Measurements from ENCODE around the gene KNG1.

DNA sequence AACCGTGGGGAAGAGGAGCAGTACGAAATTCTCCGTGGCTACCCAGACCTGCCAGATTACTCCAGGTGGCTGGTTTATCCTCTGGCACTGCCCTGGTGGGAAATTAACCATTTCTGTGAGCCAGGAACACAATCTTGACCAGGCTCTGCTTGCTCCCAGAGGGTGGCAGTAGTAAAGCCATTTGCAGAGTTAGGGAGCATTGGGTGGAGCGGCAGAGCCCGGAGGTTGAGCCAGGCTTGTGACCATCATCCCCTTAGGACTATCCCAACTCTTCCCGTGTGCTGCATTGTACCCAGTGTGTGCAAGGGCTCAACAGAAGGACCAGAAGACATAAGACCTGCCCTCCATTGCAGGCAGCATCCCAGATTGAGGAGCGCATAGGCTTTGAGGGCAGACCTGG, 5.3 kb downstream of the KNG1 start:
- TF ChIP-seq, protein P1, sequence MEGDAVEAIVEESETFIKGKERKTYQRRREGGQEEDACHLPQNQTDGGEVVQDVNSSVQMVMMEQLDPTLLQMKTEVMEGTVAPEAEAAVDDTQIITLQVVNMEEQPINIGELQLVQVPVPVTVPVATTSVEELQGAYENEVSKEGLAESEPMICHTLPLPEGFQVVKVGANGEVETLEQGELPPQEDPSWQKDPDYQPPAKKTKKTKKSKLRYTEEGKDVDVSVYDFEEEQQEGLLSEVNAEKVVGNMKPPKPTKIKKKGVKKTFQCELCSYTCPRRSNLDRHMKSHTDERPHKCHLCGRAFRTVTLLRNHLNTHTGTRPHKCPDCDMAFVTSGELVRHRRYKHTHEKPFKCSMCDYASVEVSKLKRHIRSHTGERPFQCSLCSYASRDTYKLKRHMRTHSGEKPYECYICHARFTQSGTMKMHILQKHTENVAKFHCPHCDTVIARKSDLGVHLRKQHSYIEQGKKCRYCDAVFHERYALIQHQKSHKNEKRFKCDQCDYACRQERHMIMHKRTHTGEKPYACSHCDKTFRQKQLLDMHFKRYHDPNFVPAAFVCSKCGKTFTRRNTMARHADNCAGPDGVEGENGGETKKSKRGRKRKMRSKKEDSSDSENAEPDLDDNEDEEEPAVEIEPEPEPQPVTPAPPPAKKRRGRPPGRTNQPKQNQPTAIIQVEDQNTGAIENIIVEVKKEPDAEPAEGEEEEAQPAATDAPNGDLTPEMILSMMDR (IDR thresholded peaks at IDR 0.05; ENCODE audit: poor library complexity) = no peak
- no peak for TF ChIP-seq EZH2phosphoT487 (IDR thresholded peaks at IDR 0.05; ENCODE audit: low read depth, severe bottlenecking, unreplicated experiment)

All from hepatocyte (in vitro differentiated cells).